ENCODE results near the gene RIN3.

RIN3 gene

DNA sequence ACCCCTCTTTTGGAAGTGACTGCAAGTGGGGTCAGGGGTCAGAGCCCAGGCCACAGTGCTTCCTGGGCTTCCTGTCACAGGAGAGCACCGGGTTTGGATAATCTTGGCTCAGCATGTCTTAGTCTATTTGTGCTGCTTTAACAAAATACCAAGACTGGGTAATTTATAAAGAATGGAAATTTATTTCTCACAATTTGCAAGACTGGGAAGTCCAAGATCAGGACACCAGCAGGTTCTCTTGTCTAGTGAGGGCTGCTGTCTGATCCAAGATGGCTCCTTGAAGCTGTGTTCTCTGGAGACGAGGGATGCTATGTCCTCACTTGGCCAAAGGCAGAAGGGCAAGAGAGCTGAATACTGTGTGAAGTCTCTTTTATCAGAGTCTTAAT, 74.1 kb downstream of the RIN3 start:
- H3K36me3 ChIP-seq: peaks cover 0 to 11% (median 5%) of the 10 kb centered on the region in 11 experiments; a peak in 2 of 22 replicates
- no peaks in the 10 kb centered on the region for H3K27me3 ChIP-seq
- peaks cover 81 to 90% (median 86%) of the 10 kb centered on the region in 10 experiments for H3K4me1 ChIP-seq
- peaks cover 0 to 20% (median 7%) of the 10 kb centered on the region in 11 experiments; a peak in 16 of 22 replicates for H3K9me3 ChIP-seq (replicated peaks in 1 of 11)
- H3K4me2 ChIP-seq: peak overlapping the region; percentile 77 to 98 (median 89)
- TF ChIP-seq Cebpa-rat (IDR thresholded peaks at IDR 0.05): no peak
- peak overlapping the region in 8 of 11 experiments; percentile 38 to 69 (median 66); a peak in 10 of 22 replicates for H3K9ac ChIP-seq
- peak overlapping the region in 10 of 11 experiments; percentile 54 to 83 (median 79); a peak in 20 of 22 replicates for H3K27ac ChIP-seq
- peaks cover 0 to 10% (median 0%) of the 10 kb centered on the region in 11 experiments; a peak in 3 of 22 replicates for H4K20me1 ChIP-seq
- H3K4me3 ChIP-seq: peak overlapping the region in 1 of 10 experiments; percentile 23; a peak in 1 of 20 replicates

DNA sequence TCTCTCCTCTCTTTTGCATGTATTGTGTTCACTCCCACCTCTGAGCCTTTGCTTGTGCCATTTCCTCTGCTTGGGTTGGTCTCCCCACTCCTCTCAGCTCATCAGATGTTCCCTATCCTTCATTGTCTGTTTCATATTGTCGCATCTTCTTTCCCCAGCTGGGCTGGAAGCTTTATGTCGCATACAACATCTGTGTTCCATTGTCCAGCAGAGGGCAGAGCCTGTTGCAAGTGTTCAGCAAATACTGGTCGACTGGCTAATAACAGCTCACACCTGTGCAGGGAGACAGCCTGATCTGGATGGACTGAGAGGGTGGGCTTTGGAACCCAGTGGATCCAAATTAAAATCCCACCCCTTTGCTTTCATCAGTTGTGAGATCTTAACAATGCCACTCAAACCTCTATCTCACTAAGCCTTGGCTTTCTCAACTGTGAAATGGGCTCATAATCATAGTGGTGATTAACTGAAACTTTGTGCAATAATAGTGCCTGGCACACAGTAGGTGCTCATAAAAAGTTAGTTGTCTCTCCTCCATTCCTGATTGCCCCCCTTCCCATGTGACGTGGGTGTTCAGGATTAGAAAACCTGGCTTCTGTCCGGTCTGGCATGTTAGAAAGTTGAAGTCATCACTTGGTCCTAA, 75.8 kb downstream of the RIN3 start:
- Histone ChIP-seq H3K27ac (peak overlapping the region in 2 of 11 experiments; percentile 9 to 17; a peak in 1 of 22 replicates), H3K36me3 (0 out of 22 replicates have a peak, but pooled peaks cover 0 to under 1% (median 0%) of the 10 kb centered on the region in 11 experiments), H3K9ac (no peak overlapping the region), H3K4me2 (peak overlapping the region; percentile 67 to 98 (median 89)), H3K4me3 (no peak overlapping the region), H3K27me3 (no peaks in the 10 kb centered on the region), H3K9me3 (replicated peaks in 1 of 11) (peaks cover 0 to 21% (median 6%) of the 10 kb centered on the region in 11 experiments; a peak in 14 of 22 replicates), H3K4me1 (peaks cover 68 to 75% (median 71%) of the 10 kb centered on the region in 10 experiments), H4K20me1 (peaks cover 0 to 10% (median 0%) of the 10 kb centered on the region in 11 experiments; a peak in 3 of 22 replicates)
- TF ChIP-seq Cebpa-rat (IDR thresholded peaks at IDR 0.05): no peak

DNA sequence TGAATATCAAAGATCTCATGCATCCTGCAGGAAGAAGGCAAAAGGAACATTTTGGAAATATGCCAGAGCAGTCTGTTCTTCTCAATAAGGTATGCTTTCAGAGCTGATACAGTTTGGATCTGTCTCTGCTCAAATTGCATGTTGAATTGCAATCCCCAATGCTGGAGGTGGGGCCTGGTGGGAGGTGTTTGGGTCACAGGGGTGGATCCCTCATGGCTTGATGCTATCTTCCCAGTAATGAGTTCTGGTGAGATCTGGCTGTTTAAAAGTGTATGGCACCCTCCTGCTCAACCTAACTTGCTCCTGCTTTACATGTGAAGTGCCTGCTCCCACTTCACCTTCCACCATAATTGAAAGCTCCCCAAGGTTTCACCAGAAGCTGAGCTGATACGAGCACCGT, 76.6 kb downstream of the RIN3 start:
- H3K4me2 ChIP-seq: peak overlapping the region; percentile 67 to 98 (median 89); a peak in 21 of 22 replicates

DNA sequence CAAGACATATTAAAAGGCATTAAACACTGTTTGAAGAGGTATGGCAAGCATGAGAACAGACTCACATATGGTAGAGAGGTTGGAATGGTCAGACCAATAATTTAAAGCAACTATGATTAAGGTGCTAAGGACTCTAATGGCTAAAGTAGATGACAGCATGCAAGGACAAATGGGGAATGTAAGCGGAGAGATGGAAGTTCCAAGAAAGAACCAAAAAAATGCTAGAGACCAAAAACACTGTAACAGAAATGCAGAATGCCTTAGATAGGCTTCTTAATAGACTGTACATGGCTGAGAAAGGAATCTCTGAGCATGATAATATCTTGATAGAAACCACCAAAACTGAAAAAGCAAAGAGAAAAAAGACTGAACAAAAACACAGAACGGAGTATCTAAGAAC, 77.4 kb downstream of the RIN3 start:
- peaks cover 52 to 65% (median 57%) of the 10 kb centered on the region in 10 experiments for H3K4me1 ChIP-seq
- H3K36me3 ChIP-seq: no peaks in the 10 kb centered on the region
- peak overlapping the region; percentile 21 to 98 (median 87); a peak in 18 of 22 replicates for H3K4me2 ChIP-seq
- peaks cover 0 to 5% (median 0%) of the 10 kb centered on the region in 11 experiments; a peak in 3 of 22 replicates for H4K20me1 ChIP-seq
- no peaks in the 10 kb centered on the region for H3K27me3 ChIP-seq
- peaks cover 0 to 25% (median 6%) of the 10 kb centered on the region in 11 experiments; a peak in 14 of 22 replicates for H3K9me3 ChIP-seq (replicated peaks in 1 of 11)
- no peak overlapping the region for H3K9ac ChIP-seq
- TF ChIP-seq Cebpa-rat (IDR thresholded peaks at IDR 0.05): no peak
- H3K4me3 ChIP-seq: no peak overlapping the region
- no peak overlapping the region for H3K27ac ChIP-seq

More for the DNA sequence above, 76.6 kb downstream of the RIN3 start:
- Histone ChIP-seq H3K4me1 (peaks cover 60 to 67% (median 63%) of the 10 kb centered on the region in 10 experiments), H3K36me3 (no peaks in the 10 kb centered on the region), H3K27me3 (no peaks in the 10 kb centered on the region), H4K20me1 (peaks cover 0 to 10% (median 0%) of the 10 kb centered on the region in 11 experiments; a peak in 3 of 22 replicates), H3K27ac (peak overlapping the region in 1 of 11 experiments; percentile 17; a peak in 1 of 22 replicates), H3K4me3 (no peak overlapping the region), H3K9me3 (replicated peaks in 1 of 11) (peaks cover 0 to 25% (median 6%) of the 10 kb centered on the region in 11 experiments; a peak in 14 of 22 replicates), H3K9ac (no peak overlapping the region)
- no peak for TF ChIP-seq Cebpa-rat (IDR thresholded peaks at IDR 0.05)

DNA sequence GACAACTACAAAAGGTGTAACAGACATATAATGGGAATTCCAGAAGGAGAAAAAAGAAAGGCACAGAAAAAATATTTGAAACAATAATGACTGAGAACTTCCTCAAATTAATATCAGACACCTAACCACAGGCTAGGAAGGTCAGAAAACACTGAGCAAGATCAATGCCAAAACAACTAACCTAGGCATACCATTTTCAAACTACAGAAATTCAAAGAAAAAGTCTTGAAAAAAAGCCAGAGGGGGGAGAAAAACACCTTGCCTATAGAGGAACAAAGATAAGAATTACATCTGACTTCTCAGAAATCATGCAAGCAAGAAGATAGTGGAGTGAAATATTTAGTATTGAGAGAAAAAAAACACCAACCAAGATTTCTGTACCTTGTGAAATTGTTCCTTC, 77.8 kb downstream of the RIN3 start:
- Histone ChIP-seq H3K27me3 (no peaks in the 10 kb centered on the region), H3K4me3 (no peak overlapping the region), H3K9ac (no peak overlapping the region), H4K20me1 (peaks cover 0 to 3% (median 0%) of the 10 kb centered on the region in 11 experiments; a peak in 1 of 22 replicates), H3K36me3 (no peaks in the 10 kb centered on the region), H3K4me2 (peak overlapping the region in 7 of 11 experiments; percentile 21 to 98 (median 87); a peak in 11 of 22 replicates), H3K9me3 (replicated peaks in 1 of 11) (peaks cover 0 to 25% (median 6%) of the 10 kb centered on the region in 11 experiments; a peak in 14 of 22 replicates), H3K4me1 (peaks cover 48 to 65% (median 56%) of the 10 kb centered on the region in 10 experiments), H3K27ac (no peak overlapping the region)
- TF ChIP-seq Cebpa-rat (IDR thresholded peaks at IDR 0.05): no peak

DNA sequence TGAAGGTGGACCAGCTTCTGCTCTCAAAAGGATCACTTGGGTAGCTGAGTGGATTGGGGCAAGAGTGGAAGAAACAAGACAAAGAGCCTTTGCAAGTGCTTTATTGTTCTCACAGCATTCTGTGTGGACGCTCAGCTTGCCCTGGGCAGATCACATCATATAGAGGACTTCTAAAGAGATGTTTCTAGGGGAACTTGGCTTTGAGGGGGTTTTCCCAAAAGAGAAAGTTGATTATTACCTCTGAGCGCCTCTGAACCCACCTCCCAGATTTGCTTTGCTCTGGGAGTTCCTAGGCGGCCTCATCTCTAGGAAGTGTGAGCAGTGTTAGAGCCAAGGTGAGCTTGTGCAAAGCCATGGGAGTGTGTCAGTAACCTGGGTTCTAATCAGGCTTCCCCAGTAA, 81.7 kb downstream of the RIN3 start:
- Histone ChIP-seq H3K4me1 (peaks cover 20 to 65% (median 49%) of the 10 kb centered on the region in 10 experiments), H3K36me3 (peaks cover 0 to 4% (median 0%) of the 10 kb centered on the region in 11 experiments; a peak in 1 of 22 replicates), H3K27ac (no peak overlapping the region), H3K9me3 (replicated peaks in 1 of 11) (peaks cover 0 to 25% (median 6%) of the 10 kb centered on the region in 11 experiments; a peak in 14 of 22 replicates), H4K20me1 (peaks cover 0 to 14% (median 0%) of the 10 kb centered on the region in 11 experiments; a peak in 4 of 22 replicates), H3K27me3 (no peaks in the 10 kb centered on the region), H3K4me3 (no peak overlapping the region), H3K4me2 (peak overlapping the region in 2 of 11 experiments; percentile 18 to 22; a peak in 2 of 22 replicates), H3K9ac (no peak overlapping the region)
- no peak for TF ChIP-seq Cebpa-rat (IDR thresholded peaks at IDR 0.05)

DNA sequence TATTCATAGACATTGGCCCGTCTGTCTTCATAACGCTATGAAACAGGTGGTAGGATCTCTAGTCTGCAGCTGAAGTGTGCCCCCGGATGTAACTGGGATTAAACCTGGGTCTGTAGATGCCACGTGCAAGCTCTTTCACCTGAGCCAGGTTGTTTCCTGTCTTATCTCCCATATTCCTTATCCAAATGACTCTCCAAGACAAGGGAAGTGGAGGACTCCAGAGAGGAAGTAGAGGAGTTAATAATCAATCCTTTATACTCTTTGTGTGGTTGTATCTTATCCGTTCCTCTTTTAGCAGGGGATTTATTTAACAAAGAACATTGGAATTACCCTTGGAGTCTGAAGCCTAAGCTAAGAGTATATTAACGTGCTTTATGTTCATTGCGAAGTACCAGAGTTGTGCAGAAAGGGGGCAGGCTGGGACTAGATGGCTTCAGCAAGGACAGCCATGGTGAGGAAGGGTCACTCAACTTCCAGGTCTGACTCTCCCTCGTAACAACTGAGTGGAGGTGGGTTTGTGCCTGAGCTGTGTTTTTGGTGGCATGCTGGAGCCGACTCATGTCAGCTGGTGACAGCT, 82.8 kb downstream of the RIN3 start:
- H3K4me1 ChIP-seq: peaks cover 23 to 65% (median 49%) of the 10 kb centered on the region in 10 experiments
- H3K9me3 ChIP-seq (replicated peaks in 1 of 11): peaks cover 0 to 18% (median 6%) of the 10 kb centered on the region in 11 experiments; a peak in 14 of 22 replicates
- no peaks in the 10 kb centered on the region for H3K27me3 ChIP-seq
- H3K27ac ChIP-seq: no peak overlapping the region
- H3K4me3 ChIP-seq: no peak overlapping the region
- no peak overlapping the region for H3K9ac ChIP-seq
- no peak for TF ChIP-seq Cebpa-rat (IDR thresholded peaks at IDR 0.05)
- H4K20me1 ChIP-seq: peaks cover 0 to 21% (median 0%) of the 10 kb centered on the region in 11 experiments; a peak in 4 of 22 replicates
- H3K4me2 ChIP-seq: peak overlapping the region in 6 of 11 experiments; percentile 7 to 89 (median 20); a peak in 7 of 22 replicates
- H3K36me3 ChIP-seq: peaks cover 0 to 4% (median 0%) of the 10 kb centered on the region in 11 experiments; a peak in 1 of 22 replicates

Data from BLaER1 treated with 17β-estradiol and CSF1 and Interleukin-3, amounts not matched to agents 10 nM and 100 nM (cell line).